SK-N-SH (cell line): ENCODE data around the gene UST. TPM values are rescaled to one million over a fixed set of nuclear protein-coding genes. Genes with fewer than 3 reads are reported as not detected.

Source experiments
- CTCF ChIA-PET: fragments of 300-600, 350-600 bp; formaldehyde crosslinking; extraction: SDS; loops from one replicate; lab custom pipeline; 2021; lab: Yijun Ruan, JAX
- POLR2A ChIA-PET: fragments of 350-600 bp; sonication (Branson Sonifier 250); formaldehyde crosslinking; extraction: SDS; loops from one replicate; lab custom pipeline; 2020; ENCODE audit warnings: antibody characterized with exemption, inconsistent platforms; lab: Yijun Ruan, JAX
- DNase-seq: peaks from one replicate; pipeline ENCODE4 v3.0.0; 2012
- H2AFZ ChIP-seq: fragments of 200-600 bp; sonication (generic); 2 replicates; pipeline ENCODE4 v1.8.1; 2016; ENCODE audit warnings: antibody characterized with exemption, mild to moderate bottlenecking, low read depth
- H3F3A ChIP-seq: fragments of 200-600 bp; sonication (generic); replicated peaks from 2 replicates; pipeline ENCODE3; 2016; ENCODE audit warnings: antibody characterized with exemption, mild to moderate bottlenecking; ENCODE audit not compliant: insufficient read depth
- H3K27ac ChIP-seq, 2 experiments: fragments of 200-500 bp in 1 of 2; fragments of 200-600 bp in 1 of 2; sonication (Bioruptor generic) in 1 of 2; sonication (generic), shearing (Covaris generic) in 1 of 2; 2 replicates each; pipeline versions ENCODE4 v1.5.1 to v1.6.1; 2014 to 2016; ENCODE audit warnings: low read depth in 2 of 2, inconsistent platforms in 1 of 2, low read length in 1 of 2, mild to moderate bottlenecking in 1 of 2, mixed read lengths in 1 of 2
- H3K27me3 ChIP-seq: fragments of 200-600 bp; sonication (generic), shearing (Covaris generic); 2 replicates; pipeline ENCODE4 v1.6.1; 2016; ENCODE audit warnings: mixed run types; ENCODE audit not compliant: insufficient read depth
- H3K36me3 ChIP-seq, 2 experiments: fragments of 200-500 bp in 1 of 2; fragments of 200-600 bp in 1 of 2; sonication (Bioruptor generic) in 1 of 2; sonication (generic) in 1 of 2; replicated peaks in 1 of 2; 2 replicates each; pipeline versions ENCODE3 to v1.5.1; 2014 to 2016; ENCODE audit warnings: low read length in 1 of 2, mild to moderate bottlenecking in 1 of 2; ENCODE audit not compliant: insufficient read depth in 2 of 2, control insufficient read depth in 1 of 2
- H3K4me1 ChIP-seq, 2 experiments: fragments of 200-500 bp in 1 of 2; fragments of 200-600 bp in 1 of 2; sonication (Bioruptor generic) in 1 of 2; sonication (generic), shearing (Covaris generic) in 1 of 2; 2 replicates each; pipeline versions ENCODE4 v1.5.1 to v1.6.1; 2014 to 2016; ENCODE audit warnings: low read depth in 1 of 2, low read length in 1 of 2, mixed run types in 1 of 2; ENCODE audit not compliant: insufficient read depth in 2 of 2, control insufficient read depth in 1 of 2
- H3K4me2 ChIP-seq: fragments of 200-600 bp; sonication (generic), shearing (Covaris generic); 2 replicates; pipeline ENCODE4 v1.6.1; 2017; ENCODE audit warnings: mixed run types
- H3K4me3 ChIP-seq, 2 experiments: fragments of 200-500 bp in 1 of 2; fragments of 200-600 bp in 1 of 2; sonication (Bioruptor generic) in 1 of 2; sonication (generic), shearing (Covaris generic) in 1 of 2; 2 replicates each; pipeline versions ENCODE4 v1.5.1 to v1.8.1; 2014 to 2016; ENCODE audit warnings: low read depth in 2 of 2, inconsistent platforms in 1 of 2, low read length in 1 of 2, mild to moderate bottlenecking in 1 of 2, mixed read lengths in 1 of 2, moderate library complexity in 1 of 2
- H3K79me2 ChIP-seq: fragments of 200-600 bp; sonication (generic); 2 replicates; pipeline ENCODE4 v1.8.1; 2017; ENCODE audit warnings: mild to moderate bottlenecking; ENCODE audit not compliant: insufficient read depth
- H3K9ac ChIP-seq: fragments of 200-600 bp; sonication (generic); 2 replicates; pipeline ENCODE4 v1.6.1; 2017; ENCODE audit warnings: mixed run types
- H3K9me2 ChIP-seq: fragments of 200-600 bp; sonication (generic); 2 replicates; pipeline ENCODE4 v1.6.1; 2017; ENCODE audit warnings: mixed run types
- H3K9me3 ChIP-seq: fragments of 200-600 bp; sonication (generic); 2 replicates; pipeline ENCODE4 v1.6.1; 2017; ENCODE audit warnings: mixed run types, mild to moderate bottlenecking, moderate library complexity
- H4K20me1 ChIP-seq: fragments of 200-600 bp; sonication (generic); 2 replicates; pipeline ENCODE4 v1.6.1; 2017; ENCODE audit warnings: mild to moderate bottlenecking, mixed run types; ENCODE audit not compliant: insufficient read depth
- CHD2 ChIP-seq: fragments of 150-350 bp; IDR thresholded peaks from 2 replicates; pipeline ENCODE4 v1.6.1; 2018; ENCODE audit warnings: low read length; ENCODE audit not compliant: partially characterized antibody
- ELF1 ChIP-seq: IDR thresholded peaks from 2 replicates; pipeline ENCODE4 v1.4.0; 2012
- FOSL2 ChIP-seq: IDR thresholded peaks from 2 replicates; pipeline ENCODE4 v1.4.0; 2012; ENCODE audit warnings: low read depth, mild to moderate bottlenecking, moderate library complexity, borderline replicate concordance
- FOXM1 ChIP-seq: IDR thresholded peaks from 2 replicates; pipeline ENCODE4 v1.4.0; 2012; ENCODE audit warnings: low read depth, mild to moderate bottlenecking
- GABPA ChIP-seq: IDR thresholded peaks from 2 replicates; pipeline ENCODE4 v1.4.0; 2012; ENCODE audit warnings: low read depth, mild to moderate bottlenecking
- IRF3 ChIP-seq: fragments of 150-350 bp; IDR thresholded peaks from 2 replicates; pipeline ENCODE4 v1.6.1; 2016; ENCODE audit warnings: mild to moderate bottlenecking, low read depth, low read length
- JUND ChIP-seq: IDR thresholded peaks from 2 replicates; pipeline ENCODE4 v1.4.0; 2012
- NRF1 ChIP-seq: IDR thresholded peaks from 2 replicates; pipeline ENCODE4 v1.6.1; 2012; ENCODE audit warnings: low read depth, mild to moderate bottlenecking, low read length
- PBX3 ChIP-seq: IDR thresholded peaks from 2 replicates; pipeline ENCODE4; 2012
- RAD21 ChIP-seq: IDR thresholded peaks from 2 replicates; pipeline ENCODE4 v1.6.1; 2012; ENCODE audit warnings: mild to moderate bottlenecking, low read length
- REST ChIP-seq: IDR thresholded peaks from 2 replicates; pipeline ENCODE4 v1.6.1; 2012; ENCODE audit warnings: mild to moderate bottlenecking, low read depth, low read length, moderate library complexity
- RFX5 ChIP-seq: IDR thresholded peaks from 2 replicates; pipeline ENCODE4 v1.6.1; 2012; ENCODE audit warnings: mild to moderate bottlenecking, improper control_type of control experiment, low read length
- SMC3 ChIP-seq: IDR thresholded peaks from 2 replicates; pipeline ENCODE4 v1.6.1; 2012; ENCODE audit warnings: low read depth, low read length, improper control_type of control experiment
- TEAD4 ChIP-seq: IDR thresholded peaks from 2 replicates; pipeline ENCODE4 v1.4.0; 2012; ENCODE audit warnings: mild to moderate bottlenecking, borderline replicate concordance; ENCODE audit not compliant: insufficient read depth
- USF1 ChIP-seq: IDR thresholded peaks from 2 replicates; pipeline ENCODE4 v1.4.0; 2012; ENCODE audit warnings: low read depth, borderline replicate concordance
- USF2 ChIP-seq: fragments of 150-350 bp; IDR thresholded peaks from 2 replicates; pipeline ENCODE4 v1.6.1; 2017; ENCODE audit warnings: antibody characterized with exemption, low read length, low read depth, borderline replicate concordance
- YY1 ChIP-seq: IDR thresholded peaks from 2 replicates; pipeline ENCODE4 v1.4.0; 2012; ENCODE audit warnings: low read depth, mild to moderate bottlenecking
- ZBTB33 ChIP-seq: IDR thresholded peaks from 2 replicates; pipeline ENCODE4 v1.4.0; 2012; ENCODE audit warnings: low read depth, borderline replicate concordance
- WGBS: methylation state at CpG from one replicate; pipeline ENCODE4 v1.1.6; 2017; ENCODE audit warnings: low lambda C conversion rate; 5-methylcytosine and 5-hydroxymethylcytosine counted together
- polyA plus RNA-seq, 3 experiments: library from polyadenylated mRNA; depleted of rRNA; stranded (reverse); fragments of >200 nt; gene quantifications; 2 replicates each; pipeline ENCODE4 v1.2.3, GENCODE V29; 2012

UST gene
- polyA plus RNA-seq, 1 of the 3 experiments (the other 2 are of a cell fraction) = 1.7 TPM

- TF ChIP-seq USF2 = no peak
These were observed 144.6 kb downstream of the UST start (continued) for GRCh38 chr6:148891405-148891783.

- H3K4me1 ChIP-seq = peaks cover 0 to 1% of the 10 kb centered on the region in 2 experiments; a peak in 1 of 4 replicates
- H3K9me2 ChIP-seq = no peaks in the 10 kb centered on the region
- POLR2A ChIA-PET = no interaction called here
- CTCF ChIA-PET = interaction anchor here (0.7 to 1.8 kb wide), 2 partner anchors 9 to 155 kb away, joined by 3 to 4 read pairs; no protein-coding TSS in a partner anchor
- no peak overlapping the region for H3K27ac ChIP-seq
- H3K4me3 ChIP-seq = no peak overlapping the region
- H3K9me3 ChIP-seq = no peaks in the 10 kb centered on the region
- H4K20me1 ChIP-seq = no peaks in the 10 kb centered on the region
- no peaks in the 10 kb centered on the region for H3K36me3 ChIP-seq
- no peaks in the 10 kb centered on the region for H3K79me2 ChIP-seq
- TF ChIP-seq SMC3 (no peak), JUND (no peak), RAD21 (no peak), GABPA (no peak), ELF1 (no peak), REST (no peak), FOXM1 (no peak), CHD2 (no peak), NRF1 (no peak)
- H3K4me2 ChIP-seq = no peak overlapping the region
- no peak overlapping the region for H3K9ac ChIP-seq
- no peaks in the 10 kb centered on the region for H3K27me3 ChIP-seq
- H3F3A ChIP-seq = no peaks in the 10 kb centered on the region
- no peak for DNase-seq
- H2AFZ ChIP-seq = no peak overlapping the region
These were observed 145.4 kb downstream of the UST start for GRCh38 chr6:148892247-148892646.

- ChIA-PET CTCF (no interaction called here), POLR2A (no interaction called here)
- Histone ChIP-seq H3K27me3 (no peaks in the 10 kb centered on the region), H3K27ac (no peak overlapping the region), H3K9ac (no peak overlapping the region), H3K4me1 (no peaks in the 10 kb centered on the region), H3K9me3 (no peaks in the 10 kb centered on the region), H3K79me2 (no peaks in the 10 kb centered on the region), H3K9me2 (no peaks in the 10 kb centered on the region), H3K36me3 (no peaks in the 10 kb centered on the region), H3K4me3 (no peak overlapping the region), H2AFZ (no peak overlapping the region), H4K20me1 (no peaks in the 10 kb centered on the region), H3F3A (no peaks in the 10 kb centered on the region), H3K4me2 (no peak overlapping the region)
- DNase-seq = no peak
- 34% methylated on average over 2 of the region's 2 CpGs for WGBS
- TF ChIP-seq USF1 (no peak), PBX3 (no peak), ZBTB33 (no peak), RFX5 (no peak), FOSL2 (no peak), FOXM1 (no peak), YY1 (no peak), TEAD4 (no peak), IRF3 (no peak), SMC3 (no peak), RAD21 (no peak)
These were observed 146.2 kb downstream of the UST start for GRCh38 chr6:148893073-148893472.
